Measurements from ENCODE around the gene ZNF710. TPM values are rescaled to one million over a fixed set of nuclear protein-coding genes. Genes with fewer than 3 reads are reported as not detected.

Gene ZNF710
- total and polyA plus RNA-seq, 7 experiments from 2014 or later, result 0.77 to 28.8 (median 19.1) TPM

GRCh38 chr15:90037961-90038631 lies 37.0 kb downstream of the ZNF710 start:
- no peaks in the 10 kb centered on the region for H3K27me3 Mint-ChIP-seq
- H3K27ac Mint-ChIP-seq, result peak overlapping the region in 6 of 9 donors; percentile 11 to 81 (median 43)
- H3K9me3 Mint-ChIP-seq, result peaks cover 0 to 2% (median 0%) of the 10 kb centered on the region in 11 donors
- ChIA-PET CTCF (no interaction called here), POLR2A (no interaction called here)
- H3K4me1 Mint-ChIP-seq, result peaks cover 40 to 80% (median 56%) of the 10 kb centered on the region in 7 donors
- intact Hi-C loops (cut with micrococcal nuclease), result loop anchor here (1.0 to 5.0 kb wide), 3 partner anchors 21 to 37 kb away; partner anchors contain the start of gene ZNF710 (in 2 of the 2)
- Histone ChIP-seq H3K4me3 (ENCODE audit: low read length) (no peak overlapping the region), H3K9me3 (ENCODE audit: control insufficient read depth in 2 of 3, low read length in 3 of 3) (no peaks in the 10 kb centered on the region), H3K27ac (ENCODE audit: low read depth, low read length) (no peak overlapping the region), H3K27me3 (ENCODE audit: control insufficient read depth in 2 of 2, insufficient read depth in 2 of 2, low read length in 2 of 2) (no peaks in the 10 kb centered on the region), H3K36me3 (ENCODE audit: control insufficient read depth in 2 of 3, insufficient read depth in 3 of 3, low read length in 3 of 3) (no peaks in the 10 kb centered on the region), H3K4me1 (ENCODE audit: control insufficient read depth in 2 of 2, insufficient read depth in 2 of 2, low read length in 2 of 2) (peaks cover 28 to 29% of the 10 kb centered on the region in 2 donors)
- ATAC-seq, result peak; percentile 57
- peak in 2 of 9 donors; percentile 34 to 47 for DNase-seq
- H3K36me3 Mint-ChIP-seq, result peaks cover 0 to 5% (median 0%) of the 10 kb centered on the region in 5 donors
- H3K4me3 Mint-ChIP-seq, result peak overlapping the region in 3 of 10 donors; percentile 29 to 45 (median 29)

DNA sequence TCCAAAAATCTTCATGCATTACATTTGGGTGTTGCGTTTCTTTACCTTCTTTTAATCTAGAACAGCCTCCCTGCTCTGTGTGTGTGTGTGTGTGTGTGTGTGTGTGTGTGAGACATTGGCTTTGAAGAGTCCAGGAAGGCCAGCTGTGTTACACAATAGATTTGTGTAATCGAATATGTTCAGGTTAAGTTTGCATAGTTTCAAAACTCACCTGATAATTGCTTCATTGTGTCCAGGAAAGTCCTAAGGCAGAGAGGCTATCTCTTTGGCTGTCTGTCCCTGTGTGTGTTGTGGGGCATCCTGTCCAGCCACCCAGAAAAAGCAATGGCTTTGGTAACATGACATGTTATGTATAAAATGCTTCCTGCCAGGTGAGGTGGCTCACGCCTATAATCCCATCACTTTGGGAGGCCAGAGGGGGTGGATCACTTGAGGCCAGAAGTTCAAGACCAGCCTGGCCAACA lies 37.5 kb downstream of the ZNF710 start:
- CTCF ChIA-PET, result no interaction called here
- H3K36me3 ChIP-seq (ENCODE audit: control insufficient read depth in 2 of 3, insufficient read depth in 3 of 3, low read length in 3 of 3), result no peaks in the 10 kb centered on the region
- Mint-ChIP-seq H3K4me1 (peaks cover 35 to 77% (median 52%) of the 10 kb centered on the region in 7 donors), H3K27ac (peak overlapping the region in 6 of 9 donors; percentile 11 to 81 (median 43)), H3K36me3 (peaks cover 0 to 5% (median 0%) of the 10 kb centered on the region in 5 donors), H3K27me3 (no peaks in the 10 kb centered on the region), H3K9me3 (peaks cover 0 to 2% (median 0%) of the 10 kb centered on the region in 11 donors), H3K4me3 (peak overlapping the region in 3 of 10 donors; percentile 29 to 45 (median 29))
- H3K4me1 ChIP-seq (ENCODE audit: control insufficient read depth in 2 of 2, insufficient read depth in 2 of 2, low read length in 2 of 2), result peaks cover 22 to 25% of the 10 kb centered on the region in 2 donors
- POLR2A ChIA-PET, result no interaction called here
- DNase-seq (no peak), ATAC-seq (no peak)
- H3K9me3 ChIP-seq (ENCODE audit: control insufficient read depth in 2 of 3, low read length in 3 of 3), result no peaks in the 10 kb centered on the region
- intact Hi-C loops (cut with micrococcal nuclease), result loop anchor here (1.0 to 5.0 kb wide), 3 partner anchors 20 to 37 kb away; partner anchors contain the start of gene ZNF710 (in 2 of the 2)
- no peak overlapping the region for H3K4me3 ChIP-seq (ENCODE audit: low read length)
- no peak overlapping the region for H3K27ac ChIP-seq (ENCODE audit: low read depth, low read length)
- H3K27me3 ChIP-seq (ENCODE audit: control insufficient read depth in 2 of 2, insufficient read depth in 2 of 2, low read length in 2 of 2), result no peaks in the 10 kb centered on the region

DNA sequence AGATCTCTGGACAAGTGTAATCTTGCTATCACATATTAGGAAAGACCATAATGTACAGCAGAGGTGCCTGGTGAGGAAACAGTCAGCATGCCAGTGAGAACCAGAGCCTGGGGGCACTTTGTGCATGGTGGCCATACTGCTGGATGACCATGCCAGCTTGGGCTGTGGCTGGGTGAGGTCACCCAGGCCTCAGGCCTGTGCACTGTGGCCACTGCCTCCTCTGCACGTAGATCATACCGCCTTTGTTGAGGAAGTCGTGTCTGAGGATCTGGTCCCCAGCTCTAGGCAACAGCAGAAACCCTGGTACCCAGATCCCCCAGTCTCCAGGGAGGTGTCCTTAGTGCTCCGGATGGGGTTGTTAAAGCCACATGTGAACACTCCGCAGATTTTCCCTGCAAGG lies 38.9 kb downstream of the ZNF710 start:
- Histone ChIP-seq H3K9me3 (ENCODE audit: control insufficient read depth in 2 of 3, low read length in 3 of 3) (no peaks in the 10 kb centered on the region), H3K4me1 (ENCODE audit: control insufficient read depth in 2 of 2, insufficient read depth in 2 of 2, low read length in 2 of 2) (peaks cover 9 to 13% of the 10 kb centered on the region in 2 donors), H3K4me3 (ENCODE audit: low read length) (no peak overlapping the region), H3K27me3 (ENCODE audit: control insufficient read depth in 2 of 2, insufficient read depth in 2 of 2, low read length in 2 of 2) (no peaks in the 10 kb centered on the region), H3K36me3 (ENCODE audit: control insufficient read depth in 2 of 3, insufficient read depth in 3 of 3, low read length in 3 of 3) (no peaks in the 10 kb centered on the region), H3K27ac (ENCODE audit: low read depth, low read length) (no peak overlapping the region)
- no peak for ATAC-seq
- POLR2A ChIA-PET, result interaction anchor here (0.6 kb wide), 1 partner anchor 155 kb away, joined by 3 read pairs; no protein-coding TSS in a partner anchor
- Mint-ChIP-seq H3K4me1 (peaks cover 26 to 69% (median 42%) of the 10 kb centered on the region in 7 donors), H3K9me3 (no peaks in the 10 kb centered on the region), H3K4me3 (no peak overlapping the region), H3K27me3 (no peaks in the 10 kb centered on the region), H3K27ac (peak overlapping the region in 1 of 9 donors; percentile 16), H3K36me3 (peaks cover 0 to 5% (median 0%) of the 10 kb centered on the region in 5 donors)
- intact Hi-C loops (cut with micrococcal nuclease), result loop anchor here (2.0 to 5.0 kb wide), 2 partner anchors 19 to 38 kb away; partner anchors contain the start of gene ZNF710 (in 1 of the 2)
- CTCF ChIA-PET, result no interaction called here
- DNase-seq, result no peak

GRCh38 chr15:90040618-90041017 lies 39.5 kb downstream of the ZNF710 start:
- ATAC-seq (no peak), DNase-seq (no peak)
- Mint-ChIP-seq H3K27ac (peak overlapping the region in 1 of 9 donors; percentile 28), H3K4me1 (peaks cover 29 to 69% (median 40%) of the 10 kb centered on the region in 7 donors), H3K27me3 (no peaks in the 10 kb centered on the region), H3K9me3 (no peaks in the 10 kb centered on the region), H3K36me3 (peaks cover 0 to 5% (median 0%) of the 10 kb centered on the region in 5 donors), H3K4me3 (no peak overlapping the region)
- intact Hi-C loops (cut with micrococcal nuclease), result no loop called here
- Histone ChIP-seq H3K36me3 (ENCODE audit: control insufficient read depth in 2 of 3, insufficient read depth in 3 of 3, low read length in 3 of 3) (no peaks in the 10 kb centered on the region), H3K4me3 (ENCODE audit: low read length) (no peak overlapping the region), H3K27me3 (ENCODE audit: control insufficient read depth in 2 of 2, insufficient read depth in 2 of 2, low read length in 2 of 2) (no peaks in the 10 kb centered on the region), H3K9me3 (ENCODE audit: control insufficient read depth in 2 of 3, low read length in 3 of 3) (no peaks in the 10 kb centered on the region), H3K27ac (ENCODE audit: low read depth, low read length) (no peak overlapping the region), H3K4me1 (ENCODE audit: control insufficient read depth in 2 of 2, insufficient read depth in 2 of 2, low read length in 2 of 2) (peaks cover 3 to 10% of the 10 kb centered on the region in 2 donors)
- POLR2A ChIA-PET, result interaction anchor here (0.6 kb wide), 1 partner anchor 154 kb away, joined by 3 read pairs; no protein-coding TSS in a partner anchor
- CTCF ChIA-PET, result no interaction called here

DNA sequence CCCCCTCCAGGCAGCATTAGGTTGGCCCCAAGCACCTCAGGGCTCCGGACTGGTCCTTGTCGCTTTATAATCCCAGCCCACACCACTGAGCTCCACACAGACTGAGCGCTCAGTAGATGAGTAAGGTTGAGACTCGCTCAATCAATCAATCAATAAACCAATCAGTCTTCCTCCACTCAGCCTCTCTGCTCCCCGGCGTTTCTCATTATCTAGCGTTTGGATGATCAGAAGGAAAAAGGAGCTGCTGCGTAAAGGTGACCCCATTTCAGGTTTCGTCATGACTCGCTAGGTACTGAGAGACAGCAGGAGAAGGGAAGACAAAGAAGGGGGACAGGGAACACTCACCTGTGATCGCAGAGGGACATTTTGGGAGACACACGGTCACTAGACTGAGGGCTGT lies 41.2 kb downstream of the ZNF710 start:
- ATAC-seq (no peak), DNase-seq (no peak)
- H3K27ac ChIP-seq (ENCODE audit: low read depth, low read length), result no peak overlapping the region
- no peaks in the 10 kb centered on the region for H3K27me3 Mint-ChIP-seq
- H3K4me1 Mint-ChIP-seq, result peaks cover 22 to 62% (median 37%) of the 10 kb centered on the region in 7 donors
- no peak overlapping the region for H3K4me3 ChIP-seq (ENCODE audit: low read length)
- H3K27me3 ChIP-seq (ENCODE audit: control insufficient read depth in 2 of 2, insufficient read depth in 2 of 2, low read length in 2 of 2), result no peaks in the 10 kb centered on the region
- H3K9me3 Mint-ChIP-seq, result no peaks in the 10 kb centered on the region
- H3K36me3 ChIP-seq (ENCODE audit: control insufficient read depth in 2 of 3, insufficient read depth in 3 of 3, low read length in 3 of 3), result no peaks in the 10 kb centered on the region
- H3K4me1 ChIP-seq (ENCODE audit: control insufficient read depth in 2 of 2, insufficient read depth in 2 of 2, low read length in 2 of 2), result peaks cover 0 to 9% of the 10 kb centered on the region in 2 donors
- H3K36me3 Mint-ChIP-seq, result peaks cover 0 to 5% (median 0%) of the 10 kb centered on the region in 5 donors
- ChIA-PET POLR2A (interaction anchor here (0.6 kb wide), 1 partner anchor 11 kb away, joined by 5 read pairs; no protein-coding TSS in a partner anchor), CTCF (no interaction called here)
- no peaks in the 10 kb centered on the region for H3K9me3 ChIP-seq (ENCODE audit: control insufficient read depth in 2 of 3, low read length in 3 of 3)
- no peak overlapping the region for H3K4me3 Mint-ChIP-seq
- intact Hi-C loops (cut with micrococcal nuclease), result no loop called here
- no peak overlapping the region for H3K27ac Mint-ChIP-seq

DNA sequence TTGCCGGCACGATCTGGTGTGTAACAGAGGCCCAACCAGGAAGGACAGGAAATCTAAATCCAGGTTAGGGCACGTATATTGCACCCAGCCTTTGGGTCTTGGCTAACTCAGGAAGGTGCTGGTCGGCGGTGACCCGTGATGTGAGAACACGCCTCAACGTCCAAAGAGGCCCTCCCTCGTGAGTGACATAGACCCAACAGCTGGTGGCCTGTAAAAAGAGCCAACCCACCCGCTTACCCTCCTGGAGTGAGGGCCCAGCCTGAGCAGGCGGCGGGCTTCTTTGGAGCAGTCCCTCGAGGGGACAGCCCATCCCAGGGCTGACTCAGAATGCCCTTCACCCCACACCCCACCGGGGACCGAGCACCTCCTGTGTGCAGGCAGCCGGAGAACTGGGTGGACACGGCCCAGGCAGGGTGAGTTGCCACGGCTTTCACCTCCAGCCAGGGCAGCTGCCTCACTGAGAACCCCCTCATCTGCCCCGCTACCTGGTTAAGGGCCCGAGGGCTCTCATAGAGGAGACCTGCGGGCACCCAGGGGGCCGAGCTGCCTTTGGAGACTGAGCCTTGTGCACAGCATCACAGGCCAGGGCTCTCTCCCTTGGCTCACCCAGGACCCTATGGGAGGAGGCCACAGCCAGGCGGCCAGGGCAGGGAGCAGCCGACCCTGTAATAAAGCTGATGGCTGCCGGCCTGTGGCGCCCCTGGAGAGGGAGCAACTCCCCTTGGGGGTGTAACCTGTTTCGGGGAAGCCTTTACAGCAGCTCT lies 41.8 kb downstream of the ZNF710 start:
- H3K4me1 Mint-ChIP-seq, result peaks cover 17 to 56% (median 31%) of the 10 kb centered on the region in 7 donors
- ATAC-seq (no peak), DNase-seq (no peak)
- peaks cover 0 to 4% (median 0%) of the 10 kb centered on the region in 5 donors for H3K36me3 Mint-ChIP-seq
- intact Hi-C loops (cut with micrococcal nuclease), result no loop called here
- CTCF ChIA-PET, result no interaction called here
- Histone ChIP-seq H3K27ac (ENCODE audit: low read depth, low read length) (no peak overlapping the region), H3K4me1 (ENCODE audit: control insufficient read depth in 2 of 2, insufficient read depth in 2 of 2, low read length in 2 of 2) (peaks cover 0 to 3% of the 10 kb centered on the region in 2 donors), H3K9me3 (ENCODE audit: control insufficient read depth in 2 of 3, low read length in 3 of 3) (no peaks in the 10 kb centered on the region), H3K4me3 (ENCODE audit: low read length) (no peak overlapping the region), H3K36me3 (ENCODE audit: control insufficient read depth in 2 of 3, insufficient read depth in 3 of 3, low read length in 3 of 3) (no peaks in the 10 kb centered on the region), H3K27me3 (ENCODE audit: control insufficient read depth in 2 of 2, insufficient read depth in 2 of 2, low read length in 2 of 2) (no peaks in the 10 kb centered on the region)
- H3K27ac Mint-ChIP-seq, result no peak overlapping the region
- H3K27me3 Mint-ChIP-seq, result no peaks in the 10 kb centered on the region
- POLR2A ChIA-PET, result no interaction called here
- H3K9me3 Mint-ChIP-seq, result no peaks in the 10 kb centered on the region
- H3K4me3 Mint-ChIP-seq, result no peak overlapping the region

Measured in naive thymus-derived CD4-positive, alpha-beta T cell (primary cell).